Renal cortical epithelial cell (primary cell): Measurements from ENCODE around the gene BTBD9. TPM values are rescaled to one million over a fixed set of nuclear protein-coding genes. Genes with fewer than 3 reads are reported as not detected.

ENCODE experiments used
- DNase-seq: peaks from one replicate; pipeline ENCODE4 v3.0.0-alpha.2; 2011; ENCODE audit warnings: low read depth
- total RNA-seq: library from RNA; depleted of rRNA; stranded (reverse); fragments of >200 nt; gene quantifications from 2 replicates; pipeline ENCODE4 v1.2.3, GENCODE V29; 2014

The BTBD9 gene
- total RNA-seq, 1 donor from 2014 or later = 18.8 TPM

DNA sequence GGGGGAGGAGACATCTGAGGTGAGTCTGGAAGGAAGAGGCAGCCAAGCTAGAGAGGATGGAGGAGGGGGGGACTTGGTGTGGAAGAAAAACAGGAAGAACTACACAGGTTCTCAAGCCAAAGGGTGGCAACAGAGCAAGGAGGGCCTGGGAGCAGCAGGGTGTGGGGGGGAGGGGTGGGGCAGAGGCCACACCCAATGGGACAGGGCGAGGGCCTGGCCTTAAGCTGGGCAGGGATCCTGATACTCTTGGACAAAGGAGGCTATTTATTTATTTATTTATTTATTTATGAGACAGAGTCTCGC, 461.2 kb downstream of the BTBD9 start:
- DNase-seq = no peak

DNA sequence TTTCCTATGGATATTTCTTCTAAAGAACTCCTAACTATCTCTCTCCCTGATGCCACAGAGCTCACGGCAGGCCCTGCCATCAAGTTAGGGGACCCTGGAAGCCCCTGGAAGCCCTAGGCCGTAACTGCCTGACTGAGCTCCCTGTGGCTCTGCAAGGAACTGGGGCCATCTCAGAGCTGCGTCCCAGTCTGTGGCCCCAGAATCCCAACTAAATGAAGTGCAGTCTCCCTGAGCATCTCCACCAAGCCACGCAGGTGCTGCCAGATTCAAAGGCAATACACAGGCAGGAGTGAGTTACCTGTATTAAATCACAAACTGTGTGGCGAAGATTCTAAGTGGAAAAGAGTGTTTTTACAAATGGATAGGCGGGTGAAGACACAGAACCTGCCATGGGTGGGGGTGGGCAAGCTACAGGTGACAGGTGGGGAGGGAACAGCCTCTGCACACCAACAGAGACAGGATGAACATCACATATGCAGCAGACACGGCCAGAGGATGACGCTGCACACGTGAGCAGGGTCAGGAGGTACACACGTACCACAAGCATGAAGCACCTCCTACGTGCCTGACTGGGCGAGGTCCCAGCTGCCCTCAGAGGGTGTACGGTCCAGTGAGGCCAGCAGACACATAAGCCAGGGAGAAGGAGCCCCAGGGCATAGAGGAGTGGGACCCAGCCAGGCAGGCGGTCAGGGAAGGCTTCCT, 461.7 kb downstream of the BTBD9 start:
- no peak for DNase-seq

DNA sequence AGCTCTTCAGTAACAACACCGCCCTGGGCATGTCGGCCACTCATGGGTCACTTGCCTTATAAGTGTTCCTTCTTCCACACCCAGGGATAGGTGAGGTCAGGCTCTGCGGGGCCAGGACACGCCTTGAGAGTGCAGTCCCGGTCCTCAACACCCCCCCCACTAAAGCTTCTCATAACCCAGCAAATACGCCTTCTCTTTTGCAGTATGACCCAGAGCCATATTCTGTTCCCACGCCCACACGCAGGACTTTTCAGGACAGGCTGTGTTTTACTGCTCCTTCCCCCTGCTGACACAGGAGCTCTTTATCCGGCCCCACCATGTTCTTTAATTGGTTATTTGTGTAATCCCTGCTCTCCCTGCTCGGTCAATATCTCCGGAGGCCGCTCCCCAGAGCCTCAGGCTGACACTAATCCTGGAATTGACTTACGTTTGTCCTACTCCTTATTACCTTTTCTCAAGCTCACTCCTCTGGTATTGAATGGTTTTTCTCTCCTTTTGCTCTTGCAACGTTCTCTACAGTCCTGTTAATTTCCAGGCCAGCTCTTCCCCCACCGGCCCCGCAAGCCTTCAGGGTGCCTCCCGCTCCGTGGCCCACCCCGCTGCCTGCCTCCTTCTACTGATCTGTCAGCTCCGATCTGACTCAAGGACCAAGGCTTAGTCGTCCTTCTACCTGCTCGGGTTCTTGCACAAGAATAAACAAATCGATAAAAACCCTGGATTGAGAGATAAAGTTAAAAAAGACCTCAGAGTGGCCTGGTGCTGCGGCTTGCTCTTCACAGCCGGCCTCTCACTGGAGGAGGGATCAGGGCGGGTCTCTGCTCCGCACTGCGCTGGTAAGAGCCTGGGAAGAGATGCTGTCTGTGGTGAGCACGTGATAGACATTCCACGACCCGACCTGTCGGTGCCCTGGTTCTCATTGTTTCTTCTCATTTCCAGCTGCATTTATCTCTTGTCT, 462.7 kb downstream of the BTBD9 start:
- no peak for DNase-seq

DNA sequence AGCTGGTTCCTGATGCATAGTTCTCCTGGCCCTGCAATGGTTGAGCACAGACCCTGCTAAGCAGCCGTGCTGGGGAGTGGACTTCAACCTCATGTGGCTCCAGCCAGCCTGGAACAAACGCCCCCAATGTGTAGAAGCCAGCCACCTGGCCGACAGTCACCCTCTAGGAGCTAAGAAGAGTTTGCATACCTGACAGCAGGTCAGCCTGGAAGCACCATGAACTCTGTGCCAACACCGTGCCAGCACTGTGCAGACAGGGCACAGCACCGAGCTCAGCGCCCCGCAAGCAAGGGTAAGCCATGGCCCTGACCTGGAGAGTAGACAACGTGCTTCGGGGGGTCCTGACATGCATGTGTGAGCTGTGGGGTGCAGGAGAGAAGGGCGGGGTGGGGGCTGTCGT, 463.9 kb downstream of the BTBD9 start:
- DNase-seq = no peak

DNA sequence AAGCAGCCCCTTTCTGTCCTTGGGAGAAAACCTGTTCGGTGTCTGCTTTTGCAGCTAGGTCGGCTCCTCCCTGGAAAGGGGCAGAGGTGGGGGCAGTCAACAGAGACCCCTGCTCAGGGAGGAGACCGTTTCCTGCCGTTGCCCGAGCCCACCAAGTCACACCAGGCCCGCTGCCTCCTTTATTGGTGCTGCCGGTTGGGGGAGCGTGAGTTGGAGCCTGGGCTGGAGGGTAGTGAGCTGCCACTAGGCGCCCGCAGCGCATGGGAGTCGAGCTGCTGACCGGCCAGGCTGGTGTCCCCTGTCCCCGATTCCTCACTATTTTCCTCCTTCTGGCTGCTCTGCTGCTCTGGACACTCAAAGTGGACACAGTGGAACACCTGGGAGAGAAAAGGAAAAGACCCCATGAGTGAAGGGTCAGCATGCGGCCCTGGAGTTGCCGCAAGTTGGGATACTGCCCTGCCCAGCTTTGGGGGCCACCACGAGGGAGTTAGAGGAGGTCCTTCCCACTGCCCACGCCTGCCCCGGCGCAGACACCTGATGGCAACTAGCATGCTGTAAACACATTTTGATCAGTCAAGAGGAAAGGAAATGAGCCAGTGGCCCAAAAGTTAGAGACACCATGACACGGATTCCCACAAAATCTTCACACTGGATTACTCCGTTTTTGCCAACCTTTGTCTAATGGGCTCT, 464.8 kb downstream of the BTBD9 start:
- DNase-seq = no peak

DNA sequence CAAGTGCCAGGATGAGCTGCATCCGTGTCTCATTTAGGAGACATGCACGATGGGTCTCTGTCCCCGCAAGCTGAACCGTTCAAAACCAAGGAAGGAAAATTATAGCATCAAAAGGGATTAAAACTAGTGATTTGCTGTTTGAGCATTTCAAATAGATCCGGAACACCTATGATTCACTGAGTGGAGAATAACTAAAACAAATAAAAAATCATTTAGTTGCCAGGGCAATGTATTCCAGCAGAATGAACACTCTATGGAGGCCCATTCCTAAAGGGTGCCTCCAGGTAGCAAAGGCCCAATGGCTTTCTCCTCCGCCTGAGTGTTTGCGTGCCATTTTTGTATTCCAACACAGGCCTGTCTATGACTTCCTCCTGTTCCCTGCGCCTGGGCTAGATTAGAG, 465.4 kb downstream of the BTBD9 start:
- DNase-seq = no peak

DNA sequence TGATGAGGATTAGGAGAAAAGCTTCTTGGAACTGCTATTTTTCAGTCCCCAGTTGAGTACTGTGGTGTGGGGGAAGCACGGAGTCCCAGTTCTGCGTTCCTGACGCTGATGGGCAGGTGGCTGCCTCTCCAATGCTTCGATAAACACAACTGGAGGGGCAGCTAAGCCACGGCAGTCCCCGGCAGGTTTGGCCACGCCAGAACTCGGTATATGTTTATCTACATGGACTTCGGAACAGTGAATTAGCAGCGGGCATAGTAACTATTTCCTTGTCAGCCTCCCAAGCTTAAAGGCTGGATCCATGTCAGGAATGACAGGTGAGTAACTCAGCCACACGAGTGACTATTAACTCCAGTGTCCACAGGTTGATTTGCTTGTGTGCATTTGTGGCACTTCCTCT, 465.8 kb downstream of the BTBD9 start:
- no peak for DNase-seq

DNA sequence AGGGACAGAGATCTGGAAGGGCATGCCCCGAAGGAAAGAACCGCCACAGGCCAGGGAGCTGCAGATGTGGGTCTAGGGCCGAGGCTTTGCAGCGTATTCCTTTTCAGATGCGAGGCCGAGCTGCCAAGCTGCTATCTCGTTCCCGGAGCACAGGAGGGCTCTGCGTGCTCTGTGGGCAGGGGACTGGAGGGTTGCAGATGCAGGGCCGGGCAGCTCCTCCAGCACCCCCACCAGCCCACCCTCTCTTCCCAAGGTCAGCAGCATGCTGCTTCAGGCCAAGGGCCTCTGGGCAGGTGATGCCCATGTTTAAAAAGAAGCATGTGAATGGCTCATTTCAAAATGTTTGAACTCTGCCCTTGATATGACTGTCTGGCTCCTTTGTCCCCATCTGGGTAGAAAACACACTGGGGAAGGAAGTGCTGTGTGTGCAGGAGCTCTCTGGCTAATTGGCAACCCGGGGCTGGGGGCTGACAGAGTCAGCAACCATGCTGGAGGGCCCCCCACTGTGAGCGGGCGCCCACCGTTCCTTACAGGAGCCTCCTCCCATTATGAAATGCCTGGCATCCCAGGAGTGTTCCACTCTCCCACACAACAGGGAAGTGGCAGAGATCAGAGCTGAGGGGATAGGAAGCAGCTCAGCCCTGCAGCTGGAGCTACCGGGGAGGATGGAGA, 466.9 kb downstream of the BTBD9 start:
- no peak for DNase-seq

DNA sequence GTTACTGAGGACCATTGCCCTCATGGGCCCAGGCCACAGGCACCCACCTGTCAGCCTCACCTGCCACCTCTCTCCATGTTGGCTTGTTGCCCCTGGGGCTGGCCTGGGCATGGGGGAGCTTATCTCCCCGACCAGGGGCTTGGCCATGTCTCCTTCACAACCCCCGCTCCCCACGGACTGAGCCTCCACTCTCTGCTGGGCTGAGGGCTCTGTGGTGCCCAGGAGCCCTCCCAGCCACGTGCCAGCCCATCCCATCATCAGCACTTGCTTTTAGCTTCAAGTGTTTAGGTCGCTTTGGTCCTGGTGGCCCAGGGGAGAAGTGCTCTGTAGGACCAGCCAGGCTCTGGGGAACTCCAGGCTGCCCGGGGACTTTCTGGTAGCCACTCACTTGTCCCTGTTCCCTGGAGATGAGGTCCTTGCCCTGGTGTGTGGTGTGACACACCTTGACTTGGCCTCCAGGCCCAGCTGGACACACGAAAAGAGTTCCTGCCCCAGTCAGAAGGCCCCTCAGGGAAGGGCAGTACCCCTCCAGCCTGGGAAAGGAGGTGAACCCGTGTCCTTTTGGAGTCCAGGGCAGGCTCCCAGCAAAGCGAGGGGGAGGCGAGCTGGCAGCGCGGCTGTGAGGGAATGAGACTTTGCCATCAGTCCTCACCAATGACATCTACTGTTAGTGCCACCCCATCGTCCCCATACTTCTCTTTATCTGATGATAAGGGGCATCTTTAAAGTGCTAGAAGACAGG, 467.6 kb downstream of the BTBD9 start:
- DNase-seq = no peak

DNA sequence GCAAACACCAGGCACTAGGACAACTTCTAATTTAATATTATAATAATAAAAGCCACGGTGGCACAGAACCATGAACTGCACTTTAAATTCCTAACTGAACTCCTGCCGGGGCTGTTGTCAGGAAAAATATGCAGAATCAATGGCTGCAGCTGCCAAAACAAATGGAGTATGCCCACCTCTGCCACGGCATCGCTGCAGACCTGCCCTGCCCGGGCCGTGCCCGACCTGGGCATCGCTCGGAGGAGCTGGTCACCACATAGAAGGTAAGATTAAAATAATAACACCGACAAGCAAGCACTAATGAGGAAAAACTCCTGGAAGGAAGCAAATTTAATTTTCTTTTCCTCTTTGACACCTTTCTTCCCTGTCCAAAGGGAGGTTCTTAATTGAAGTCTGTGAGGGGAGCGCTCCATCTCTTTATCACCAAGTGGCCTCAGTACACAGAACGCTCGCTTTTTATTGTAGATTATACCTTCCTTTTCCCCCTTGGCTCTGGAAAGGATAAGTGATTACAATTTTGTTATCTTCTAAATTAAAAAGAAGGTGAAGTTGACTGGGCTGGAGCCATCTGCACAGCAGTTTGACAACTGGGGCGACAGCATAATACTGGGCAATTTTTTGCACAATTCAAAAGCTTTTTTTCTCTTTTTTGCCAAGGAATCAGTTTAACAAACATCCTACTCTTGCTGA, 468.9 kb downstream of the BTBD9 start:
- DNase-seq = no peak

DNA sequence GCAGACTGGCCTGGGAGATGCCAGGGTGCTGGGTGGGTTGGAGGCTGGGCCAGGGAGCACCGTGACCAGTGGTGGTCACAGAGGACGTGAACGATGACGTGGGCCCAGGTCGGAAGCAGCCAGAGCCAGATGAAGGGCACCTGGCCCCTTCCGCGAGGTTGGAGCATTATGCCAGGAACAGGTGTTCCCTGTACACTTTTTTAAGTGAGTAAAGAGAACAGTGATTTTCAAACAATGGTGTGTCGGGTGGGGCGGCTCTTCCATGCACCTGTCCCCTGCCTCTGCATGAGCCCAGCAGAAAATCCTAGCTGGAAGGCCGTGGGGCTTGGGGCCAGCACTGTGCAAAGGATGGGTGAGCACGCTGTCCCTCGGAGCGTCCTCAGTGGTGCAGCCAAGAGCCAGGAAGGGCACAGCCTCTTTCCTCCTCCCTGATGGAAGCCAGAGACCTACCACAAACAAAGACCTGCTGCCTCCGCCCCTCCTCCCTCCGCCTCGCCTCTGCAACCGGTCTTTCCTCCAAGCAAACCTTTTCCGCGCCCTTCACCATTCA, 469.7 kb downstream of the BTBD9 start:
- DNase-seq = no peak

DNA sequence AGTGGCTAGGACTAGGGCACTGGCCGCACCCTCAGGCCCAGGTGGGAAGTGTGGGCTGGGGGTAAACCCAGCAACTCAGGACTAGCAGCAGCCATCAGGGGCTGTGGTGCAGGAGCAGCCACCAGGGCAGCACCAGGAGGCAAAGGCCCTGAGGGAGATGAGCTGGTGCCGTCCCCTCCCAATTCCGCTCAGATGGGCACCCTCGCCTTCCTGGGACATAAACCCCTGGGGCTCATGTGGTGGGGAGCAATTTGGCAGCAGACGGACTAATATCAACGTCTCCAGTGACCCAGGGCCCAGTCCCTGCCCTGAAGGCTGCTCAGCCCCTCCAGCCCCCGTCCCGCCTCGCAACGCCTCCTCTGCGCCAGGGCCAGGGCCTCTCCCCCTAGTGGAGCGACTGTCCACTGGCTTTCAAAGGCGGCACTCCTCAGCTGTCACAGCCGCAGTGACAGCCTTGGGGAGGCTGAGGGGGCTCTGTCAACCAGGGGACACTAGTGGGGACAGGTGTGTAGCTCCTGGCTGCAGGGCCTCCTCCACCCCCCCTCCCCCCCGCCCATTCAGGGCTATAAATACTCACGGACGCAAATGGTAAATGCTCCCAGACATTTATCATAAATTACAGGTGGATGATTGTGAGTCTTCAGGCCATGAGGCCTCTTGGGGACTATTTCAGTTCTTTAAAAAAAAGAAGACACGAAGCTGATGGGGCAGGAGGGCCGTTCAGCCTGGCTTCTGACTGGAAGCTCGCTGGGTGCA, 470.3 kb downstream of the BTBD9 start:
- no peak for DNase-seq

DNA sequence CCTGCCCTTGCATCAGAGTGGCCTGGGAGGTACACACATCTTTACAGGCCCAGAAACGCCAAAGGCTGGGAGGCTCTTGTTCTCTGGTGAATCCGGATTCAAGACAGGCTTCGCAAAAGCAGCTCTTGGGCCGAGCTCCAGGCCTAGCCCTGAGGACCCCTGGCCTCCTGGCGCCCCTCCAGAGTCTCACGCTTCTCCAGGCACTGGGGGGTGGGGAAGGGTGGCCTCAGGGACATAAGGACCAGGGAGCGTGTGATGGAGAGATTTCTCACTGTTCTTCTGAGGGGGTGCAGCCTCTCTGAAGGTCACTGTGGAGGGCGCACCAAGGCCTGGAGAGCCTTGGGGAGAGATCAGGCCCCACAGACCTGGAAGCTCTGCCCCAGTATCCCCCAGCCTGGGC, 471.0 kb downstream of the BTBD9 start:
- no peak for DNase-seq

DNA sequence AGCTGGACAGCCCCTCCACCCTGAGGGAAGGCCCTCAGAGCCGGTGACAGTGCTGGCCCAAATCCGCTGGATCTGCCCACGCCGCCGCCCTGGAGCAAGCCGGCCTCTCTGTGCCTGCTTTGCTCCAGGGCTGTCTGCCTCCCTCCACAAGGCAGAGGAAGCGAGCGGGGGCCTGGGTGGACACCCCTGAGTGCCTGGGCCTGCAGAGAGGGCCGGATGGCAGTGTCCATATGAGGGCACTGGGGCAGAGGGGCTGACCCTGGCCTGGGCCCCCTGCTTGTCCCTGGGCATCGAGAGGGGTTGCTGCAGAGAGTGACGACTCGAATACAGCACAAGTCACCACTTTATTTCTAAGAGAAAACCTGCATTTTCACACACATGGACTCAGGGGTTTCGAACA, 471.6 kb downstream of the BTBD9 start:
- DNase-seq = no peak

DNA sequence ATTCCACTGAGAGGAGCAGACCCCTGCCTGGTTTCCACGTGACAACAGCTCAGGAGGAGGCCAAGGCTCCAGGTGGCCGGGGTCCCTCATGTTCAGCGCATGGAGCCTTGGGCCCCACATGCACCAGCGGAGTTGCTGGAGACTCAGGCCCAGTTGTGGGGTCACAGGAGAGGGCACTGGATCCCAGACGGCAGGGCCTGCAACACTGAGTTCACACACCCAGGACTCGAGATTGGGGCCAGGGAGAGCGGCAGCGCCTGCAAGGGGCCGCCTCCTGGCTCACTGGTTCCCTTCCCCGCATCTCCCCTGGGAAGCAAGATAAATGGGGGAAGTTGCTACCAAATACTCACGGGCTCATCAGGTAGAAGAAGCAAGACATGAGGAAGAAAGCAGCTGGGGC, 472.1 kb downstream of the BTBD9 start:
- no peak for DNase-seq

DNA sequence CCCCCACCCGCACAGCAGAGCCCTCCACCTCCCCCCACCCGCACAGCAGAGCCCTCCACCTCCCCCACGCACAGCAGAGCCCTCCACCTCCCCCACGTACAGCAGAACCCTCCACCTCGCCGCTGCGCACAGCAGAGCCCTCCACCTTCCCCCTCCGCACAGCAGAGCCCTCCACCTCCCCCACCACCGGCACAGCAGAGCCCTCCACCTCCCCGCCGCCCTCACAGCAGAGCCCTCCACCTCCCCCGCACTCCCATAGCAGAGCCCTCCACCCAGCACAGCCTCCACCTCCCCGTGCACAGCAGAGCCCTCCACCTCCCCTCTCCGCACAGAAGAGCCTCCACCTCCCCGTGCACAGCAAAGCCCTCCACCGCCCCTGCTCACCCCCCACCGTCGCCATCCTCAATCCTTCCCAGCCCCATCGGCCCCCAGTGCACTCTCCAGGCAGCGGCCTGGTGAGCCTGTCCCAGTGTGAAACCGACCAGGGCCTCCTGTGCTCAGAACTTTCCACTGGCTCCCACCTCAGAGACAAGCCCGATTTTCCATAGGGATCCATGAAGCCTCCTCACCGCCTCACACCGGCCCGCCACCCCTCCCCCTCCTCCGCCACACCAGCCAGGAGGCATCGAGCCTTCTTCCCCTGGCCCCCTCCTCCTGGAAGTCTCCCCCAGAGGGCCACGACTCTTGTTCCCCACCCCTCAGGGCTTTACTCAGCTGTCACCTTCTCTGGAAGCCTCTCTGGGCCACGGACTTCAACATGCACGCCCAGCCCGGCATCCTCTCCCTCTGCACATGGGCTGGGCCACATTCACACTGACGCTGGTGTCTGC, 473.1 kb downstream of the BTBD9 start:
- no peak for DNase-seq

DNA sequence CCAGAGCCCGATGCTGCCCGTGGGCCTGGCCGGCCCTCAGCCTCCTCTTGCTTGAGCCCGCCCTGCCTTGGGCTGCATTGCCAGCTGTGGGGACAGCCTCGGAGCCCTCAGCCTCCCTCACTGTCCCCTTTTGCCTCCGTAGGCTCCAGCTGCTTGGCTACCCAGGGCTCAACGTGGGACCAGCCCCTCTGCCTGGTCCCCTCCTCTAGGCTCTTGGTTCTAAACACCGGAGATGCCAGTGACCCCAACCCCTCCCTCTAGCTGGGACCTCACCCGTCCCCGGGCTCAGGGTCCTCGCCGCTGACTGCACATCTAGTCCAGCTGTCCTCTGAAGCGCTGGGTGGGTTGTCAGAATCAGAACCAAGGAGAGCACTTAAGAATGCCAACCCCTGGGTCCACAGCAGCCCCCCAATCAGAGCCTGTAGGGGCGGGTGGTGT, 475.0 kb downstream of the BTBD9 start:
- no peak for DNase-seq

DNA sequence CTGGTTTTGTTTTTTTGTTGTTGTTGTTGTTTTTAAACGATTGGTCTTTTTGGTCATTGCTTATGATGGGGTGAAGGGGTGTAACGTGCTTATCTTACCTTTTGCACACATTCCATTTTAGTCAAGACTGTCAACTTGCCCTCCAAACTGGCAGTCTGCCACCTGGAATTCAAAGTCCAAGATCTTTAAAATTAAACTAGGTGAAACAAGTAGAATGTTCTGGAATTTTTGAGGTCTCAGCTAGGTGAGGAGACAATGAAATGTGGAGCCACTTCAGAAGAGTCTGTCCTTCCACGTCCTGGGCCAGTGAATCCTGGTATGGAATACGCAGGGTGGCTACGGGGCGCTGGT, 475.6 kb downstream of the BTBD9 start:
- peak; percentile 9 for DNase-seq
